ENCODE results near the gene USP4. TPM values are rescaled to one million over a fixed set of nuclear protein-coding genes. Genes with fewer than 3 reads are reported as not detected.
A peak's percentile ranks its signal among the peaks of the same experiment; 100 is the strongest.
"Not testable (repeated sequence)": the region's sequence is repeated elsewhere in the genome, so short reads cannot be mapped to it uniquely, and the experiment has no call there.

Gene USP4
- total and polyA plus RNA-seq, 8 donors: 17.7 to 37.1 (median 22.9) TPM

DNA sequence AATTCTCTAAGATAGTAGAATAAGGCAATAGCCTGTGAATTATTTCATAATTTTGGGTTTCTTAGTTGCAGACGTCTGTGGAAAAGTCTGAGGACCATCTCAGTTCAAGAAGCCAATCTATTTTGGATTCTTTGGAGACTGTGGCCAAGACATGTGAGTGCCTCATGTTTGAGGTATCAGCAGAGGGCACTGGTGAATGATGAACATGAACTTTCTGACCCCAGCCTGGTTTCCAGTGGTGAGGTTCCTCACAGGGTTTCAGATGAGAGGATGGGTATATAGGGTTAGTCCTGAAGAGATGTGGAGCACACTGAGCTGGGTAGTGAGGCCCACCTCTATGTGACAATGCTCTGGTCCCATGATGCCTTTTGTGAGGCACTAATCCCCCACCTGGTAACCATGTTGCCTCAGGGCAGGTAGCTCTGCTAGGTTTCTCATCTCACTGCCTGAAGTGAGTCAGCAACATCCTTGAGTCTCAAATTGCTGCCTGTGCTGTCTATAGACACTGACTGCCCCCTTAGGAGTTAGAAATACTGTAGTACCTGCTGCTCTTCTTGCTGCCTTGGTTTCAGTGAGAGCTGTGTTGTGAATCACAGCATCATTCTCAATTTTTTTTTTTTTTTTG lies 95.2 kb downstream of the USP4 start:
- DNase-seq (peak in 1 of 6 donors; percentile 26), ATAC-seq (peak in 2 of 4 donors; percentile 43 to 53), FAIRE-seq (no peak)
- H3K4me3 ChIP-seq: no peak overlapping the region
- H3K27ac ChIP-seq: no peak overlapping the region
- intact Hi-C loops (cut with DNase I): no loop called here
- TF ChIP-seq, protein P1, sequence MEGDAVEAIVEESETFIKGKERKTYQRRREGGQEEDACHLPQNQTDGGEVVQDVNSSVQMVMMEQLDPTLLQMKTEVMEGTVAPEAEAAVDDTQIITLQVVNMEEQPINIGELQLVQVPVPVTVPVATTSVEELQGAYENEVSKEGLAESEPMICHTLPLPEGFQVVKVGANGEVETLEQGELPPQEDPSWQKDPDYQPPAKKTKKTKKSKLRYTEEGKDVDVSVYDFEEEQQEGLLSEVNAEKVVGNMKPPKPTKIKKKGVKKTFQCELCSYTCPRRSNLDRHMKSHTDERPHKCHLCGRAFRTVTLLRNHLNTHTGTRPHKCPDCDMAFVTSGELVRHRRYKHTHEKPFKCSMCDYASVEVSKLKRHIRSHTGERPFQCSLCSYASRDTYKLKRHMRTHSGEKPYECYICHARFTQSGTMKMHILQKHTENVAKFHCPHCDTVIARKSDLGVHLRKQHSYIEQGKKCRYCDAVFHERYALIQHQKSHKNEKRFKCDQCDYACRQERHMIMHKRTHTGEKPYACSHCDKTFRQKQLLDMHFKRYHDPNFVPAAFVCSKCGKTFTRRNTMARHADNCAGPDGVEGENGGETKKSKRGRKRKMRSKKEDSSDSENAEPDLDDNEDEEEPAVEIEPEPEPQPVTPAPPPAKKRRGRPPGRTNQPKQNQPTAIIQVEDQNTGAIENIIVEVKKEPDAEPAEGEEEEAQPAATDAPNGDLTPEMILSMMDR (IDR thresholded peaks at IDR 0.05): no peak
- WGBS, 2 donors: 31 to 46% methylated on average over 1 of the region's 1 CpG
- H3K9me3 ChIP-seq: no peaks in the 10 kb centered on the region
- no peaks in the 10 kb centered on the region for H3K36me3 ChIP-seq
- H3K27me3 ChIP-seq: no peaks in the 10 kb centered on the region
- H3K4me1 ChIP-seq: no peaks in the 10 kb centered on the region

DNA sequence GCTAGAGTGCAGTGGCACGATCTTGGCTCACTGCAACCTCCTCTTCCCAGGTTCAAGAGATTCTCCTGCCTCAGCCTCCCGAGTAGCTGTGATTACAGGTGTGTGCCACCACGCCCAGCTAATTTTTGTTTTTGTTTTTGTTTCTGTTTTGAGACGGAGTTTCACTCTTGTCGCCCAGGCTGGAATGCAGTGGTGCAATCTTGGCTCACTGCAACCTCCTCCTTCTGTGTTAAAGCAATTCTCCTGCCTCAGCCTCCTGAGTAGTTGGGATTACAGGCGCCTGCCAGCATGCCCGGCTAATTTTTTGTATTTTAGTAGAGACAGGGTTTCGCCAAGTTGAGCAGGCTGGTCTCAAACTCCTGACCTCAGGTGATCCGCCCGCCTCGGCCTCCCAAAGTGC lies 99.8 kb downstream of the USP4 start:
- intact Hi-C loops (cut with DNase I): not testable (repeated sequence)

DNA sequence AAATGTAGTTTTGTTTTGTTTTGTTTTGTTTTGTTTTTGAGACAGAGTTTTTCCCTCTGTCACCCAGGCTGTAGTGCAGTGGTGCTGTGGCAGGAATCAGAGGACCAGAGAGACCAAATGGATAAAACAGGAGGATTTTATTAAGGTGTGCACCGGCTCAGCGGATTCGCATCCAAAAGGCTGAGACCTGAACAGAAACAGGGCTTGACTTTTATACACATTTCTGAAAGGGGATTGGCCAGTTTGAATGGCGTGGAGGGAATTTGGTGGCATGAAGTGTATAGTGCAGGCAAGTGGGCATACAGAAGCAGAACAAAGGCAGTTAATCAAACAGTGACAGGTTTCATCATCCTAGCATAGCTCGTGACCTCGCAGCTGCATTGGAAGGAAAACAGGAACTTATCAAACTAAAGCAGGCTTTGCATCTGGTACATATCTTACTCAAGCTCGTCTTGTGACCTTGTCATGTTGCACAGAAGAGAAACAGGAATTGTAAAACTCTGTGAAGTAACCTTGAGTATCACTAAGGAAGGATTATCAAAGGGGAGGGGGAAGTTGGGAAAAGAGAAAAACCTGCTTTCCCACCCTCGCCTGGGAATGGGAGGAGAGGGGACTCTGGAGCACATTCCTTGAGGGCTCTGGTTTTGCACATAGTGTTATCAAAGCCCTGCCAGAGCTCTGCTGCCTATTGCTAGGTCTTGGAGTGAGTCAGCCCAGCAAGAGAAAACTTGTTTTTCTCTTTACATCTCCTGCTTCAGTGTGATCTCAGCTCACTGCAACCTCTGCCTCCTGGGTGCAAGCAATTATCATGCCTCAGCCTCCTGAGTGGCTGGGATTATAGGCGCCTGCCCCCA lies 101.4 kb downstream of the USP4 start:
- Histone ChIP-seq H3K36me3 (no peaks in the 10 kb centered on the region), H3K4me1 (no peaks in the 10 kb centered on the region), H3K27ac (peak overlapping the region in 2 of 4 donors; percentile 57 to 59), H3K9me3 (no peaks in the 10 kb centered on the region), H3K27me3 (no peaks in the 10 kb centered on the region), H3K4me3 (no peak overlapping the region)
- intact Hi-C loops (cut with DNase I): no loop called here
- DNase-seq (peak in 2 of 6 donors; percentile 14 to 58), ATAC-seq (peak; percentile 65 to 91 (median 80)), FAIRE-seq (no peak)
- 53 to 54% methylated on average over 9 of the region's 9 CpGs for WGBS, 2 donors
- TF ChIP-seq, protein P1 (IDR thresholded peaks at IDR 0.05): no peak

More for the DNA sequence above, 99.8 kb downstream of the USP4 start:
- not testable (repeated sequence) for H3K9me3 ChIP-seq, DNase-seq, H3K4me1 ChIP-seq, FAIRE-seq, H3K36me3 ChIP-seq, H3K27ac ChIP-seq, H3K4me3 ChIP-seq, H3K27me3 ChIP-seq, ATAC-seq
- WGBS, 2 donors: 87 to 96% methylated on average over 11 of the region's 11 CpGs

DNA sequence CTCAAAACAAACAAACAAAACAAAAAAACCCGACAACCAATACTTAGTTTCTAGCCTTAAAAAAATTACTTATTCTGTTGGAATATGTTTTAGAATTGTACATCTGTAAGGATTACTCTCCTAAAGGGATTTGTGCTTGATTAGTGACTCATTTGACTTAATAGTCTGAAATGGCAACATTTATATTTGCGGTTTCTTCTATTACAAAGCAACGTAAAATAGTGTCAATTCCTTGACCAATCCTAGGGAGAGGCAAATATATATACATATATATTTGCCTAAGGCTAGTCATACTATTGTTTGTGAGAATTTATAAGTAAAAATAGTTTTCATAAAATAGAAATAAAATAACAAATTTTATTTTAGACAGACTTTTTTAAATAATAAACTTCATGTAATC lies 102.5 kb downstream of the USP4 start:
- Histone ChIP-seq H3K27me3 (no peaks in the 10 kb centered on the region), H3K9me3 (no peaks in the 10 kb centered on the region), H3K4me3 (no peak overlapping the region), H3K27ac (no peak overlapping the region), H3K4me1 (no peaks in the 10 kb centered on the region), H3K36me3 (no peaks in the 10 kb centered on the region)
- TF ChIP-seq, protein P1 (IDR thresholded peaks at IDR 0.05): no peak
- DNase-seq (no peak), ATAC-seq (no peak), FAIRE-seq (no peak)
- intact Hi-C loops (cut with DNase I): no loop called here
- WGBS, 2 donors: 89 to 93% methylated on average over 3 of the region's 3 CpGs

DNA sequence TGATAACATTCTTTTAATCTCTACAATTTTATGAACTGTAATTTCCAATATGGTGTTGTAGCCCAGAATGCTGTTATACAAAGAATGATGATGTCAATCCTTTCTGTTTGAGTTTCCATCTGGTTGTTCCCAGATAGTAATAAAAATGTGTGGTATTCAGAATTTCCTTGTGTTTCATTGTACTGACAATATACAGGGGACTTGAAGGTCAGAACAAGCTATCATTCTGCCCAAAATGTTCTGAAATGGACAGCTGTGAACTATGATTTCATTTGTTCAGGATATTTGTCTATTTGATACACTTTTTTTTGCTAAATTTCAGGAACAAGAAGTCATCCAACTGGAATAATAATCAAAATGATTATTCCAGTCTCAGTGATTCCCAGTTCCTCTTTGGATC lies 103.6 kb downstream of the USP4 start:
- Histone ChIP-seq H3K9me3 (no peaks in the 10 kb centered on the region), H3K4me3 (no peak overlapping the region), H3K4me1 (no peaks in the 10 kb centered on the region), H3K27me3 (no peaks in the 10 kb centered on the region), H3K36me3 (no peaks in the 10 kb centered on the region), H3K27ac (no peak overlapping the region)
- intact Hi-C loops (cut with DNase I): no loop called here
- ATAC-seq (no peak), DNase-seq (no peak), FAIRE-seq (no peak)
- TF ChIP-seq, protein P1 (IDR thresholded peaks at IDR 0.05): no peak

DNA sequence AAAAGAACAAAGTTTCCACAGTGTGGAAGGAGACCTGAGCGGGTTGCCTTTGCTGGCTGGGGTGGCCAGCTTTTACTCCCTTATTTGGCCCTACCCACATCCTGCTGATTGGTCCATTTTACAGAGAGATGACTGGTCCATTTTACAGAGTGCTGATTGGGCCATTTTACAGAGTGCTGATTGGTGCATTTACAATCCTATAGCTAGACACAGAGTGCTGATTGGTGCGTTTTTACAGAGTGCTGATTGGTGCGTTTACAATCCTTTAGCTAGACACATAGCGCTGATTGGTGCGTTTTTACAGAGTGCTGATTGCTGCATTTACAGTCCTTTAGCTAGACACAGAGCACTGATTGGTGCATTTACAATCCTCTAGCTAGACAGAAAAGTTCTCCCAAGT lies 111.0 kb downstream of the USP4 start:
- intact Hi-C loops (cut with DNase I); H3K9me3 ChIP-seq; H3K4me3 ChIP-seq; FAIRE-seq; DNase-seq; ATAC-seq; H3K4me1 ChIP-seq; H3K27ac ChIP-seq; H3K27me3 ChIP-seq; H3K36me3 ChIP-seq: not testable (repeated sequence)
- WGBS, 2 donors: 81 to 95% methylated on average over 5 of the region's 5 CpGs
